ENCODE results near the gene CD274. TPM values are rescaled to one million over a fixed set of nuclear protein-coding genes. Genes with fewer than 3 reads are reported as not detected.

CD274 gene
- total and polyA plus RNA-seq, 2 of the 8 experiments (the other 6 are each of a cell fraction or from before 2014, with no cell fraction given) = 0.08 to 0.15 TPM

GRCh38 chr9:5447337-5447736 lies 3.0 kb upstream of the CD274 start (continued):
- no peak for TF ChIP-seq POLR2AphosphoS5 (IDR thresholded peaks at IDR 0.05; ENCODE audit: low read depth, low read length)
- no peak for TF ChIP-seq GABPA (IDR thresholded peaks at IDR 0.05; ENCODE audit: borderline replicate concordance, insufficient read depth, low read length)
- TF ChIP-seq PHF8 (conservative IDR thresholded peaks at IDR 0.05; ENCODE audit: low read depth, low read length) = no peak
- no peak for TF ChIP-seq CBX8 (IDR thresholded peaks at IDR 0.05; ENCODE audit: borderline replicate concordance, low read depth, low read length)
- TF ChIP-seq RNF2 (IDR thresholded peaks at IDR 0.05; ENCODE audit: borderline replicate concordance, low read depth, low read length, missing control alignments, poor library complexity, severe bottlenecking) = no peak
